NCI-H2081 (cell line): ENCODE results near the gene CHN2.

Source experiments
- DNase-seq, 2 experiments: peaks; one replicate each; lab custom pipeline; 2025; lab: John Stamatoyannopoulos, UW

The CHN2 gene

DNA sequence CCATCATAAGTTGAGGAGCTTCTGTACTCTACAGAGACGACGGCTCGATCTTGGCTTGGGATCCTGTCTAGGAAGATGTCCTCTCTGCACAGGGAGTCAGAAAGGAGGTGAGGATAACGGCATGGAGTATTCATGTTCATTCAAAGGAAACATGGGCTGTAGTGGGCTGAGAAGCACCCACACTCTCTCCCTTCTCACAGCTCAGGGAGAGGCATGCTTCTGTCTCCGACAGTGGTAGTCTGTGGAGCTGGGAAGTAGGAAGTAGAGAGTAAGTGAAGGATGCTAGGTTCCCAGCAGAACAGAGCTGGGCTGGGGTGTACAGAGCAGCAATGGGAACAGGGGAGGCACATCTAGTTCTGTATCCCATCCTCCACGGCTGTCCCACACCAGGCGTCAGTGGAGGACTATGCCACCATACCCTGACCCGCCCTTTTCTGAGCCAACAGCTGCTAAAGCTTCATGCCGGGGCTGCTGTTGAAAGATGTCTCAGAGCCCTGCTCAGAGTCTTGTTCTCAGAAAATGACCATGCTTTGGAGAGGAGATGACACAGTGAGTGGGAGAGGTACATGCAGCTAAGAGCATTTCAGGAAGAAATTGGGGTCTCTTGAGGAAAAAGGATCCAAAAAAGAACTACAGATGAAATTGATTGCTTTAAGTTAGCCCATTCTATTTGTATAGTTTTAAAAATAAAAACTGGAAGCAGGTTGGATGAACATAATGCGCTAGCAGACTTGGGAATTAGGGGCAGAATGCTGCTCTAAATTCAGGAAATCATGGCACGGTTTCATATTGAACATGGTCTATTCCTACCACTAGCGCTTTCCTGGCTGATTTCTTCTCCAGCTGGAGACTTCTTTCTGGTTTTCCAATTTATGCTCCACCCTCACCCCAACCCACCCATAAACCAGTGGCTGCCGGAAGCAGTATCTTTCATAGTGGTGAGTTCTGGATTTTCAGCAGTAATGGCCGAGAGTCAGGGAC lies 138.6 kb downstream of the CHN2 start:
- DNase-seq = peak; percentile 28 to 62

DNA sequence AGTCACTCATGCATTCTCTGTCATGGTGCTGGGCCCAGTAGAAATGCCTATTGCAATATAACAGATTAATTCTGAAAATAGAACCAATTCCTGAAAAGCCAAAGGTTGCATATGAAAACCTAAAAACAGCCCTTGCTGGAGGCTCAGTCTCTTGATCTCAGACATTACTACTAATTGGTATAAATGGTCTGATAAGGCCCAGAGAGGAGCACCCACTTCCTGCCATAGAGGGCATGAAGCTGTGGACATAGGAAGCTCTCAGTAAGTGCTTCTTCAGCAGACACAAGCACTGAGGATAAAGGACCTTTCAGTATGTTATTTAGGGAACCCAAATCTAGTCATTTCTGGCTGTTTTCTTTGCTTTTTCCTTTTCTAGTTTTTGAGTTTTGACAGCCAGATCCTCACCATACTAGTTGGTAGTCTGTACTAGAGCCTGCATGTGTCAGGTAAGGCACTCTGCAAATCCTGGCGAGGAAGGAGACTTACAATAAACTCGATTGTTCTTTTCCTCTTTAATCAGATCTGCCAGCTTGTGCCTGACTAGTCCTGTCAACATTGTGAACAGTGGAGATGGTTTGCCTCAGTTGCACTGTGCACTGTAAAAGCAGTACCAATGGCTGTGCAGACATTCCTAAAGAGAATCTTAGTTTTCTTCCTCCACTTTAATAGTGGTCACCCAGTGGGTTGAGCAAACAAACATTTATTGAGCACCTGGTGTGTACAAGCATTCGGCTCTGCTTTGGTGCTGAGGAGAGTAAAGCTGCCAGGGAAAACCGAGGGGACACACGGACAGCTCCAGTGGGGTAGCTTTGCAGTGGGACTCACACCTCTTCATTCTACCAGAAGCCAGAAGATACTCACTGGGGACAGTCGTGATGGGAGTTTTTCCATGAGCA lies 140.9 kb downstream of the CHN2 start:
- DNase-seq = no peak

DNA sequence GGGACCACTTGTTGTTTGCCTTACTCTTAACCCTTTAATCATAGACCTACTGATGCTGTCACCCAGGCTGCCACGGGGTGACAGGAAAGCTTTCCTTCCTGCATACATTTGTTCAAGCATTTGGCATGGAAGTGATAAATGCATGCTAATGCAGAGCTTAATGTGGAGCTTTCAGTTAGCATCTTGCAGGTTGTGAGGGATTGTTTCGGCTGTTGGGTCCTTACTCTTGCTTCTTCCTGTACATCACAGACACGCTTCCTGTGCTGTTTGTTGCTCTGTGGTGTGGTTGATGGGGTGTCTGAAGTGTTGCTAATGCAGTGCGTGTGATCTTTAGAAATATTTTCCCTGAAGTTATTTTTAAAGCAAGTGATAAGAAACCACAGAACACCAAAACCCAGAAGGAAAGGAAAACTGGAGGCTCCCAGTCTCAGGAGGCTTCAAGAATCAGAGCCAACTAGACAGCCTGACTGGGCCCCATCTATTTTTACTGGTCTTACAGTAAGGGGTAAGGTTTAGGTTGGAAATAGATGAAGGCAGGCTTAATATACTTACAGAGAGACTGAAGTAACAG lies 143.1 kb downstream of the CHN2 start:
- no peak for DNase-seq

DNA sequence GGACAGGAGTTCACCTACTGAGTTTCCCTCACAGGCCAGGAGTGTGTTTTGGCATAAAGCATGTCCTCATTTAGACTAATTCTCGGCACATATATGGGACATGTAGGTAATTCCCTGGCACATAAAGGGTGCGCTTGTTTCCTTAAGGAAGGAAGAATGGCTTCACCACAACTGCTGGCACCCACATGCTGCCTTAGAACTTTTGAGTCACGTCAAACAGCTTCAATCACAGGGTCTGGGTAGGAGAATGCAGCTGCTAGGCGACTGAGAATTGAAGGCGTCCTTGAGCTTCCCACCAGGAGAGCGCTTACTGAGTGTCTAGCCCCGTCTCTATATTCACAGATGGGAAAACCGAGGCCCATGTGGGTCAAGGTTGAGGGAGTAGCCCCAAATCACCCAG lies 146.1 kb downstream of the CHN2 start:
- peak; percentile 45 to 66 for DNase-seq

DNA sequence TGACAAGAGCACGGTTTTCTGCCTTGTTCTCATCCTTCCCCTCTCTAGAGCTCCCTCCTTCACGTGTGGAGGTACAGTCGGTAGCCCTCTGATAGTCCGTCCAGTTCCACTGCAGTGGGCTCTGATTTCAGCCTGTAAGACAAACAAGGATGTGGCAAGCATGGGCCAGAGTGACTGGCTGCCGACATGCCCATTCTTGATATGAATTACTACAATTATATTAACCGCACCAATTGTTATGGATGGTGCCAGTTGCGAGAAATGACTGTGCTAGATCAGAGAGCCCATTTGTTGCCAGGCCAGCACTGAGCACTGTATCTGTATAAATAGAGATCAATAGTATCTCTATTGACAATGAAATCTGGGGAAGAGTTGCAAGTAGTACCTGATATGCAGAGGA lies 146.6 kb downstream of the CHN2 start:
- DNase-seq = peak in 1 of 2 experiments; percentile 65

DNA sequence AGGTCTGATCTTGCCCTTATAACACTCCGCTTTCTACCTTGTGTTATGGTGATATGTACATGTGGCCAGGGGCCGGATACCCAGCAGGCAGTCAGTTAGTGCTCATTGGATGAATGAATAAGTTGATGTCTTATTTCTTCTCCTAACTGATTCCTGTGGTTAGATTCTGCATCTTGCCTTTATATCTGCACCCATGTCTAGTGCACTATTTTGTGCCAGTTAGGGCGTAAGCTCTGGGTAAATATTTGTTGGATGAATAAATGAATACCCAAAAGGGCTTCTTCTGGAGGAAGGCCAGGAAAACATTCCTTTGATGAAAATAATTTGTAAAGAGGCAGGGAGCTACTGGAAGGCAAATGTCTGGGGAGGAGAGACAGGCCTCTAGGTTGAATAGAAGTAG lies 148.2 kb downstream of the CHN2 start:
- DNase-seq = peak in 1 of 2 experiments; percentile 35

DNA sequence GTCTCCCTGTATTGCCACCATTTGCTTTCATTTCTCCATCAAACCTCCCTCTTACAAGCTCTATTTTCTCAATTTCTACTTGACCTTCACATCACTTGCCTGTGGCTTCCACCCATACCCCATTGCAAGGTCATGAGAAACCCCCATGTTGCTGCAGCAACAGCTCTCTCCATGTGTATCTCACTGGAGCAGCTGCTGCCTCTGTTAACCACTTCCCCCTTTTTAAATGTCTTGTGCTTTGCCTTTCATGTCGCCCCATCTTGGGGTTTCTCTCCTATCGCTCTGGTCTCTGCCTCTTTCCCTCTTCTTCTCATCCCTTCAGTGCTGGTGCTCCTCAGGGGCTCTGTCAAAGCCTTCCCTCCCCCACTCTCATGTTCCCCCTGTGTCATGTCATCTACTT lies 148.8 kb downstream of the CHN2 start:
- no peak for DNase-seq

DNA sequence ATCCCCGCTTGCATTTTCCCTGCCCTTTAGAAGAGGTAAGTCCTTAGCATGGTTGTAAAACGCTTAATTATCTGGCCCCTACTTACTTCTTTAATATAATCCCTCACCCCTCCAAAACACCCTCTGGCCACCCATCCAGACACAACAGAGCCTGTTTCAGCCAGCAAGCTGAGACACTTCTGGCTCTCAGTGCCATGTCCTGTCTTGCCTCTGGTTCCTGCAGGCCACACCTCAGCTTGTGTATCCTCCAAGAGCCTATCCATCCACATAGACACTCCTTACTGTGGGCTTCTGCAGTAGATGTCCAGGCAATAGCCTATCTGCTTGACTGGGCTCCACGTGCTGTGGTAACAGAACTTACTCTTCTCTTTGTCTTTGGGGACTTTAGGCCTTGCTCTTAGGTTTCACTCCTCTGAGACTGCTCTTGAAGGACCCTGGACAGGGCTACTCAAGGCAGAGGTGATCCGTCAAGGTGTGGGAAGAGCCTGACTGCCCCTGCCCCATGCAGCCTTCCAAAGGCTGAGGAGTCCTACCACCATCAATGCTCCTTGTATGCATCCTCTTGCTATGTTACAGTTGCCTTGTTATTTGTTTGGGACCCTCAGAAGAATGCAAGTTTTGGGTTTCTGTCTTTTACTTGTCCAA lies 149.9 kb downstream of the CHN2 start:
- no peak for DNase-seq

DNA sequence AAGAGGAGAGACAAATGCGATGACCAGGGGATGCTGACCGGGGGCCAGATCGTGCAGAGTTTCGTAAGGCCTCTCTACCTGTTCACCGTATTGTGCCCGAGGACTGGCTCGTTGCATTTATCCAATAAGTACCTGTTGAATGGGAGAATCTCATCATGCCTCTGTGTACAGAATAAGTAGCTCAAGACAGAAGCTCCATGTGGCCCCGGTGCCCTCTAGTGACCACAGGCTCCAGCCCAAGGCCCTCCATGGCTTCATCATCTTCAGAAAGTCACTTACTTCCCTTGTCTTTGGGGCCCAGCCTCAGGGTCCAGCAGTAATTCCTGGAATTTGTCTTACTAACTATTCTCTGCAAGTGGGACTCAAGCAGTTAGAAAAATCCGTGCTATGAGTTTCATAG lies 151.0 kb downstream of the CHN2 start:
- peak; percentile 21 to 55 for DNase-seq

DNA sequence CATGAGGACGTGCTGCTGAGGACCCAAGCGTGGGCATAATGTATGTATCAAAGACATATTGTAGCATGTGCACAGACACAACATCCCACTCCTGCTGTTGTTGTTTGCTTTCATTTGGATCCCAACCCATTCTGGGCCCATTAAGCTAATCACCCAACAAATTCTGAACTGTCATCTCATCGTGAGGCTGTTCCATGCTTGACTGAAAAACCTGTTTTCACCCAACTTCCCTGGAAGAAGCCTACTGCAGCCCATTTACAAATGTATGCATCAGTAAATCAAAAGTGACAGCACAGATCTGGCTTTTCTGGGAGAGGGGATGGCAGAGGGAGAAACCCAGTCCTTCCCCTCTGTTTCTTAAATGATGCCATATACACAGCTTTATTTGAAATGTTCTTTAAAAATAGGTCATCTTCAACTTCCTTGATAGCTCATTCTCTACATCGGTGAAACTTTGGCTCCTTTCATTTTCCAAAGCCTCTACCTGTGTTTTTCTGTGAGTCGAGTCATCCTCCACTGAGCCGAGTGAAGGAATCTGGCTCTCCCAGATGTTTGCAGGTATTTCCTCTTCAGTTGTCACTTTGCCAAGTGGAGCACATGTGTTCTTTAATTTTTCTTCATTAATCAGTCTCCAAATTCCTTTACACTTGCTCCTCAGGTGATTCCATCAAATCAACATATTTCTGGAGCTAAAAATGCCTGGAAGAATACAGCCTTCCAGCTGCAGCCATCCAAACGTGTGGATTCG lies 151.8 kb downstream of the CHN2 start:
- no peak for DNase-seq

DNA sequence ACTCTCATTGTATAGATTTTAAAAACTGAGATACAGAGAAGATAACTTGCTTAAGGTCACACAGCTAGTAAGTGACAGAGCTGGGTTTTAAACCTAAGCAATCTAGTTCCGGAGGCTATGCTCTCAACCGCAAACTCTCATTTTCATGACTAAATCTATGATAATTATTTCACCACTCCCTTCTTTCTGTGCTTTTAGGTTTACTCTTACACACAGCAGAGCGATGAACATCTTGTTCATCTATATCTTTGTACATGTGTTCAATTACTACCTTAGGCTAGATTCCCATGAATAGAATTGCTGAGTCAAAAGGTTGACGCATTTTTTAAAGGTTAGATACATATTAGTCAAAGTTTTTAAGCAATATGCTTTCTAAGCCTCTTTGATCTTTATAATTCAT lies 154.8 kb downstream of the CHN2 start:
- no peak for DNase-seq

DNA sequence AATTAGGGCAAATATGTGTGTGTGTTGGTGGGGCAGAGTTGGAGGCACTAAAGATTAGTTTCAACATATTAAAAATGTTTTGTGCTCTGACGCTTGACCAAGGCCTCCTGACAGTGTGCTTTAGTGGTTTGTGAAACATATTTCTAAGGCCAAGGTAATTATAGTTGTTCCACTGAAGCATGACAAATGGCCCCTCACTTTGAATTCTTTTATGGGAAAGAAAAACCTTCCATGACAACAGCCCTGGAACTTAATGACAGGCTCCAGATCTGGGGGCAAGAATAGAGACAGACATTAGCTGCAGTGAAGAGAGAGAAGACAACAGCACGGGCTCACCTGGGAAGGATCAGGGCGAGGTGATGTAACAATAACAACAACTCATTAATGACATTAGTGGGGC lies 155.8 kb downstream of the CHN2 start:
- DNase-seq = peak; percentile 40 to 75

DNA sequence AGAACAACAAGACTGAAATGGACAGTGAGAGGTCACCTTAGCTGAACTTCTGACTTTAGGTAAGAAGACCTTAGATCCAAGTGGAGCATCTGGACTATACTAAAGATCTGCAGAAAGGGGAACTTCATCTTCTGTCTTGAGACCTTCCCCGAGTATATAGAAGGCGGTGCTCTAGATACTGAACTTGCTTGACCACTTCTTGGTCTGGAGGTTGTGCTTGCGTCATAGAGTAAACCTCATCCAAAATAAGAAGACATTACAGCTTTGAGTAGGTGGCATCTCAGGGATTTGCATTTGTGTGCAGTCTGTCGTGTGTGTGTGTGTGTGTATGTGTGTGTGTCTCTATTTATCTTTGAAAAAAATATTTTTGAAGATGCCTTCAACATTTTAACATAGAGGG lies 157.5 kb downstream of the CHN2 start:
- no peak for DNase-seq

DNA sequence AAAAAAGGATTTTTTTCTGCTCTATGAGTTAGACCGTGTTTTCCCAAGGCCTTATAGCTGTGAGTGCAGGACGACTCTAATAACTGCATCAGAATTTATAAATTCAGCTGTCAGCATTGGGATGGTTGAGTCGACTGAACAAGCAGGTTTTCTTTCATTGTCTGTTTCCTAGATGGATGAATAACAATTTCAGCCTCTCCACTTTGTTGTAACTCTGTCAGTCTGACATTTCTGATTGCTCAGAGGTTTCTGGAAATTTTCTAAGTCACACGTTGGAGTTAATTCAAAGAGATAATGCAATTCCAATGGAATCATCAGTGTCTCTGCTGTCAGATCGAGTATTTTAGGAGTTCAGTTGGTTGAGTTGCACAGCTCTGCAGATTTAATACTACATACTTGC lies 159.2 kb downstream of the CHN2 start:
- DNase-seq = no peak

DNA sequence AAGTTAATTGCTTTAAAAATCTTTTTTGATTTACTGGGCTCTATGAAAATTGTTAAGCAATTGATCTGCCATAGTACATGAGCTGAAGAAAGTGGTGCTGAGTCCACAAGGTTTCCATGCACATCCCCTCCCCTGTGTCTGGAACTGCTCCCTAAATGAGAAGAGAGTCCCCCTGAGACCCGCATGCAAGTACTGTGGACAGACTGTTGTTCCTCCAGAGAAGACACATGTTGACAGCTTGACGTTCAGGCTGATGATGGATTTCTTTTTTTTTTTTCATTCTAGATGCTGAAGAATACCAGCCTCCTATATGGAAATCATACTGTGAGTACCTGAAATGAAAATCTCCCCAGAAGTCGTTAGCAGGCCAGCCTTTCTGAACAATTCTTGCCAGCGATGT lies 159.8 kb downstream of the CHN2 start:
- DNase-seq = no peak

DNA sequence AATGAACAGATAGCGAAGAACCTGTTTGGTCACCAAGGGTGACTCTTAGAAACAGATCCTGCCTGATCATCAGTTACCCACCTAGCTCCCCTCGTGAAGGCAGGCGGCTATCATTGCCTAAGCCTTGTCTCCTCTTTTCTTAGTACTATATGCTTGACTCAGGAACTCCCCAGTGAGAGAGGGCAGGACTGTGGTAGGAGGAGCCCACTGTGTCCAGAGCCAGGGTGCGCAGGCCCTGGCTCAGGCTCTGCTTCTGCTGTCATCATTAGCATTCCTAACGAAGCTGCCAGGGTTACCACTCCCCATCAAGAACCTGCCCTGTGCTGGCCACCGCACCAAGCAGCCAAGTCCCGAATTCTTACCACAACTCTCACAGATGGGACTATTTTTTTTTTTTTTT lies 160.8 kb downstream of the CHN2 start:
- DNase-seq = no peak

DNA sequence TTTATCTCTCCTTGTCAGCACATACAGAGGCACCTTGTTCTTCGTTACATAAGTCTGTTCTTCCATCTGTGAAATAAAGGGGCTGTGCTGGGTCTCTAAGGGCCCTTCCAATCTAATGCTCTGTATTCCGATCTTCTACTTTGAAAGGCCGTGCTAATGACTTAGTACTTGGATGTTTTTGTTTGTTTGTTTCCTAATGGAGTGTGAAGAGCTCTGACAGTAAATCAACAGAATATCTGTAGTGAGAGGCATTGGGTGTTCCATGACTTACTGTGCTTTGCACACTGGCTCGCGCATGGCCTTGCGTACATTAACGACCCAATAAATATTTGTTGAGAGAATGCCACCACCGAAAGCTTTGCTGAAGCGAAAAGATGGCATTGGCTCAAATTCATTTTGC lies 162.1 kb downstream of the CHN2 start:
- DNase-seq = no peak

DNA sequence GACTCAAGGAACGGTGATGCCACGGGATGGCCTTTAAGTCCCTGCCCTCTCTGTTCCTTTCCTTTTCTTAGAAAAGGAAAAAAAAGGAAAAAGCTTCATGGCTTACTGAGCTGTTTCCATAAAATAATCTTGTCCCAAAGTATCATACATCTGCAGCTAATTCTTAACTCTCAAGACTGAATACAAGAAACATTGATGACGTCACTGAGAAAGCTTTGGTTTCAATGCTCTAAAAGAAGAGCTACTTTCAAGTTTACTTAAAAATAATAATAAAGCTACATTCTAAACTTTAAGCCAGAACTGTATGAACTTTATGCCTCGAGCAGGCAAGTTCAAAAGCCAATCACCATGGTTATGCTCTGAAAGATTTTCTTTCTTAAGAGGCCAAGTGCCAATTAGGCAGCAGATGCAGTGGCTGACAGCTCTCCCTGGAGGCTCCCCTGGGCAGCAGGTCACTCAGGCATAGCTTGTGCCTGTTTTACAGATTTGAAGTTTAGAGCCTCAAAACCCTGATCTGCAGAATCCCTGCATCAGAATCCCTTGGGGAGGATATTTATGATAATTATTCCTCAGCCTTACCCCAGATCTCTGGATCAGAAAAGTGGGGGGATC lies 165.0 kb downstream of the CHN2 start:
- DNase-seq = no peak

DNA sequence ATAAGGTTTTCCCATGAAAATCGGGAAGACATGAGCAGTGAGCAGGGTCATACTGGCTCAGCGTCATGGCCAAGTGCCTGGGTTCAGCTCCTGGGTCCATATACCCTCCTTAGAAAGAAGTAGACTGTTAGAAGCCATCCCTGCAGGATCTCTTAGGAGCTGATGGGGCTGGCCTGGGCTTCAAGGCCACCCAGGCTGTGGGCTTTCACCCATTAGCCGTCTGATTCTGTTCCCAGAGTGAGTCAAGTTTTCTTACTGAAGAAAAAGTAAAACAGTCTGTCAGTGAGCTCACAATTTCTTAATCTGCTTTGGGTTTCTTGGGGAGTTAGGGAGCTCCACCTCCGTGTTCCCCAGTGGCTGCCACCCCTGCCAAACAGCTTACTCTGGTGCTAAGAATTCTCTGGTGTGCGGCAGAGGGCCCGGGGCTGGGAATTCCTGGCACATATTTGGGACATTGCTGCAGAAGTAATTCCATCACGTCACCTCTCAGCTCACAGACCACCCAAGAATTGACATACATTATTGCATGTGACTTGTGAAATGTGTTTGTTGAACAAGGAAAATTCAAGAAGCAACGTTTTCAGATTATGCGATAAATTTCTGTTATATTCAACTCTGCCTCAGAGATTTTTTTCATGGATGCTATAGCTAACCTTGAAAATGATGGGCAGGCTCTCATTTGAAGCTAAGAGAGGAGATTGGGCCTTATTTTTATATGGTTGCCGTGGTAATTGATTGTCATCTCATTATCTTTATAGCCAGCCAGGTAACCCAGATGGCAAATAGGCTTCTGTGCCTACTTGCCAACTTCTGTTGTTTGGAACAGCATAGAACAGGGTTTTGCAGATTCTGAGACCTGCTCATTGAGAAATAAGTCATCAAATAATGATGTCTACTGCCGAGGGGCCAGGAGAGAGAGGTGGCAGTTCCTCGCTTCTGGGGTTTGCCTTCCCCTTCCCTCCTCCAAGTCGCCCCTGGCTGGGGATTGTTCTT lies 166.4 kb downstream of the CHN2 start:
- DNase-seq = peak; percentile 47 to 60

DNA sequence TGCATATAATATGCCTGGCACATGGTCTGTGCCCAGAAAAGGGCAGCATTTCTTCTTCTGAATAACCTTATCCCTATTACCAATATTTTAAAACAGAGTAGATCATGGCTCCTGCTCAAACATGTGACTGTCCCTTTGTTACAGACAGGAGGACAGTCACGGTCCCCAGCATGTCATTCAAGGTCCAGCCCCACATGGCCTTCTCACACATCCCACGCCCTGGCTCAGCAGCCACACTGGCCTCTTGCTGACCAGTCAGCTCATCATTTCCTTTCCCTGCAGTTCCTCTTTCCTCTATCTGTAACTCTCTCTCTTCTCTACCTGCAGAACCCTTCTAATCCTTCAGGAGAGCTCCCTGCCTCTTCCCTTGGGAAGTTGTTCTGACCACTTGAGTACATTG lies 167.8 kb downstream of the CHN2 start:
- no peak for DNase-seq
